ENCODE data around the gene PCDH7. TPM values are rescaled to one million over a fixed set of nuclear protein-coding genes. Genes with fewer than 3 reads are reported as not detected.

The PCDH7 gene
- 4.7 TPM for total RNA-seq
- long read RNA-seq, full-length matches to known transcripts, result 1 of 1 reads
- long read RNA-seq, partial matches to known transcripts, result 0 of 1 reads
- long read RNA-seq, other reads (novel, unspliced or antisense), result 0 of 1 reads

GRCh38 chr4:30720021-30720660 is at the start of gene PCDH7:
TSS of gene PCDH7 (plus strand) at chr4:30720369. CDS start at chr4:30721423, 1,054 bp downstream.
- Histone ChIP-seq H3K4me1 (peaks cover 46% of the 10 kb centered on the region), H3K4me3 (peak within 1 kb of the TSS; percentile 60), H3K27me3 (ENCODE audit: low read depth) (peaks cover 63% of the 10 kb centered on the region), H3K9me3 (no peaks in the 10 kb centered on the region), H3K36me3 (no peaks in the 10 kb centered on the region), H3K27ac (no peak within 1 kb of the TSS)
- DNase-seq (no peak), ATAC-seq (peak; percentile 6 to 20)
- TF ChIP-seq CTCF (IDR thresholded peaks at IDR 0.05), result no peak
- intact Hi-C loops (cut with DNase I), result no loop called here

GRCh38 chr4:30671926-30672448 is 48.2 kb upstream of the PCDH7 start:
- TF ChIP-seq CTCF (IDR thresholded peaks at IDR 0.05), result no peak
- ATAC-seq, result no peak
- no peaks in the 10 kb centered on the region for H3K4me1 ChIP-seq
- no peak for DNase-seq
- H3K36me3 ChIP-seq, result no peaks in the 10 kb centered on the region
- H3K27me3 ChIP-seq (ENCODE audit: low read depth), result no peaks in the 10 kb centered on the region
- no peak overlapping the region for H3K27ac ChIP-seq
- H3K4me3 ChIP-seq, result no peak overlapping the region
- H3K9me3 ChIP-seq, result no peaks in the 10 kb centered on the region
- intact Hi-C loops (cut with DNase I), result no loop called here

GRCh38 chr4:30696191-30696590 is 24.0 kb upstream of the PCDH7 start:
- no peaks in the 10 kb centered on the region for H3K36me3 ChIP-seq
- no peaks in the 10 kb centered on the region for H3K9me3 ChIP-seq
- H3K4me3 ChIP-seq, result no peak overlapping the region
- H3K27me3 ChIP-seq (ENCODE audit: low read depth), result no peaks in the 10 kb centered on the region
- intact Hi-C loops (cut with DNase I), result no loop called here
- no peak overlapping the region for H3K27ac ChIP-seq
- DNase-seq (no peak), ATAC-seq (no peak)
- no peak for TF ChIP-seq CTCF (IDR thresholded peaks at IDR 0.05)
- H3K4me1 ChIP-seq, result no peaks in the 10 kb centered on the region

GRCh38 chr4:30714408-30715031 is 5.6 kb upstream of the PCDH7 start:
- peak; percentile 59 for TF ChIP-seq CTCF (IDR thresholded peaks at IDR 0.05)
- ATAC-seq, result peak; percentile 52
- peaks cover 5% of the 10 kb centered on the region for H3K9me3 ChIP-seq
- intact Hi-C loops (cut with DNase I), result no loop called here
- H3K4me1 ChIP-seq, result peaks cover 27% of the 10 kb centered on the region
- no peaks in the 10 kb centered on the region for H3K36me3 ChIP-seq
- H3K4me3 ChIP-seq, result no peak overlapping the region
- no peak overlapping the region for H3K27ac ChIP-seq
- no peak for DNase-seq
- peaks cover 21% of the 10 kb centered on the region for H3K27me3 ChIP-seq (ENCODE audit: low read depth)

- DNase-seq (no peak), ATAC-seq (no peak)
- no peaks in the 10 kb centered on the region for H3K36me3 ChIP-seq
- peak overlapping the region; percentile 41 for H3K4me3 ChIP-seq
- intact Hi-C loops (cut with DNase I), result no loop called here
- TF ChIP-seq CTCF (IDR thresholded peaks at IDR 0.05), result peak; percentile 30
- H3K9me3 ChIP-seq, result no peaks in the 10 kb centered on the region
- H3K27me3 ChIP-seq (ENCODE audit: low read depth), result peaks cover 35% of the 10 kb centered on the region
- H3K27ac ChIP-seq, result no peak overlapping the region
- H3K4me1 ChIP-seq, result peaks cover 41% of the 10 kb centered on the region
These were observed 4.0 kb upstream of the PCDH7 start for GRCh38 chr4:30716158-30716557.

Data from lower lobe of right lung (tissue), 2 donors.